Left colon (tissue), 2 donors: ENCODE results near the gene NCAM1. TPM values are rescaled to one million over a fixed set of nuclear protein-coding genes. Genes with fewer than 3 reads are reported as not detected.
"Not testable (repeated sequence)": the region's sequence is repeated elsewhere in the genome, so short reads cannot be mapped to it uniquely, and the experiment has no call there.

Experiments used
- ATAC-seq: fragments of 200-7000 bp; cut with Tn5 transposase; one replicate; pipeline ENCODE4 v1.9.1; 2020; ENCODE audit warnings: mild to moderate bottlenecking, moderate library complexity
- DNase-seq, 2 donors: peaks; one replicate each; pipeline ENCODE4 v3.0.0-alpha.2; 2020
- intact Hi-C, 2 donors: fragments of 100-400 bp; cut with DNase I in 1 of 2; cut with micrococcal nuclease in 1 of 2; formaldehyde crosslinking; loops; one replicate each; pipeline versions ENCODE4 v1.11.2 to v1.14.0; 2022; cut with DNase I, micrococcal nuclease
- total RNA-seq, 2 donors: library from RNA; stranded (reverse); fragmentation: NEBNext Ultra II Directional; extraction: Animal tissue kit (Norgen Biotek cat#: 25700); gene quantifications; one replicate each; pipeline ENCODE4 v1.2.1, GENCODE V29; 2021
- donor health status: DM: no; HTN: no; CAD: no.
- donor health status: DM: yes; HTN: yes; CAD: no.

NCAM1 gene
- total RNA-seq, 2 donors from 2014 or later, result 3.1 to 12.1 TPM

DNA sequence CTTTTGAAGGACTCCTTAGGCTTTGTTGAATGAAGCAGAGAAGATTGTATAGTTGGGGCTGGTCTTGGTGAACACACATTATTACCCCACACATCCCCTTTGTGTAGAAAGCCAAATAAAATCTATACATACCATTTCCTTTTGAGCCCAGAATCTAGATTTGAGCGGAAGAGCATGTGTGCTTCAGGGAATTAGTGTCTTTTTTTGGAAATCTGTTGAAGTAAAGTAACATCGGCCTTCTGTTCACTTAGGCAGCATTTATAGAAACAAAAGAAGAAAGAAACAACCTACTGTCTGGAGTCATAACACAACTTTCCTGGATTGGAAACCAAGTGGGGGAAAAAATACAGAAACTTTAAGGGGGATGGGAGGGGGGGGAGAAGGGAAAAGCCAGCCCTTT is 315.2 kb downstream of the NCAM1 start:
- DNase-seq (no peak), ATAC-seq (no peak)
- intact Hi-C loops, result no loop called here

DNA sequence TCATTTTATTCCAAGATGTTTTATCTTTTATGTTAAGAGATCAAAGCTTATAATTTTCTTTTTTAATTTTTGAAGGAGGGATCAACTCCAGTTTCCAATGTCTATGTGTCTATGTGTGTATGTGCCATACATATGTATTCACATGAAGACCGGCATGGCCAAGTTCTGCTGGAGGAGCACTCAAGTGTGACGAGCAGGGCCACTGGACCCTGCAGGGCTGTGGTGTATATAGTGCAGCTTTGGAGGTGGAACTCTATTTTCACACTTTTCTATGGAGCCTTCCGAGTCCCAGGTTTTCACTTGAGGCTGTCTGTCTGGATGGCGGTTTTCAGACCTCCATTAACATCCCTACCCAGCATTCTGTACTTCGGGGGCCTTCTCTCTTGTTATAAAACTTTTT is 316.7 kb downstream of the NCAM1 start:
- ATAC-seq (no peak), DNase-seq (no peak)

DNA sequence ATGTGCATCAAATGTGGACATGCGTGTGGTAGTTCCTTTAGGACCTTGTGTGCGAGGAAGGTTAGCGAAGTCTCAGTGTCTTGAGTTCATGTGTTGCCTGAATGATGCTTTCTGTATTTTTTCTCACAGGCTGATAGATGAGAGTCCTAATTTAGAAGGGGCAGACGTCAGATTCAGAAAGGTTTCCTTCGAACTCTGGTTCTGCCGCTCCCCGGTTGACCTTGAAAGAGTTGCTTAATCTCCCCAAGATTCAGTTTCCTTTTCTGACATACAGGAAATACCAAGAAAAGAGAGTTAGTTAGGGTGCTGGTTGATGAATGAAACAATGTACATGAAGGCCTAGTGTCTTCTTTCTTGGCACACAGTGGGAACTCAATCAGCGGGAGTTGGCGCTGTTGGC is 317.3 kb downstream of the NCAM1 start:
- DNase-seq (no peak), ATAC-seq (no peak)
- intact Hi-C loops, result no loop called here

More for the DNA sequence above, 316.7 kb downstream of the NCAM1 start:
- intact Hi-C loops, result no loop called here

DNA sequence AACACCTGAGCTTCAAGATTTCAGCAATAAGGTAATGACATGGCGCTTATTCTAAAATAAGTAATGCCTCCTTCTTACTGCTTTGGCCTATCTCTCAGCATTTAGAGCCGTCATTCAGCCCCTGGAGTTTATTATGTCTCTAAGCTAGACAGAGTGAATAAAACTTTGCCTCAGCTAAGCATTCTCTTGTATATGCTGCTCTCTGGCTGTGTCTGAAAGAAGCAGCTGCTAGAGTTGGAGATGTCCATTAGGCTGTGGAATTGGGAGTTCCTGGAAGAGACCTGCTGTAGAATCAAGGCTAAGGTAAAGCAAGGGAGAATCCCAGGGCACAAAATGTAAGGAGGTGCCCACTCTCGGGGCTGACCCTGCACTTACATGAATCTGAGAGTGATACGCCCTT is 317.7 kb downstream of the NCAM1 start:
- no peak for DNase-seq
- intact Hi-C loops, result no loop called here

DNA sequence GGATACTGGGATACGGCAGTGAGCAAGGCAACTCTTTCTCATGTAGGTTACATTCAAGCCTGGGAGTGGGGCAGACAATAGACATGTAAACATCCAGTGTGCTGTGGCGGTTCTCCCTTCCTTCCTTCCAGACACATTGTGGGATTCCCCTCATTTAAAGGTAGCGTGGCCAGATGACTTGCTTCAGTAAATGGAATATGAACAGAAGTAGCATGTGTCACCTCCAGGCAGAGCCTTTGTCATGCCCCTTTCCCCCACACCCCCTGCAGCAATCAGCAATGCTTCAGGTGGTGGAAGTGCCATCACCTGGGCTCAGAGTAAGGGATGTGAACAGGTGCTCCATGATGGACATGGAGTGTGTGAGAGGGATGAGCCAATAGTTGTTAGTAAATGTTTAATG is 318.4 kb downstream of the NCAM1 start:
- DNase-seq, result no peak

More for the DNA sequence above, 317.7 kb downstream of the NCAM1 start:
- no peak for ATAC-seq

DNA sequence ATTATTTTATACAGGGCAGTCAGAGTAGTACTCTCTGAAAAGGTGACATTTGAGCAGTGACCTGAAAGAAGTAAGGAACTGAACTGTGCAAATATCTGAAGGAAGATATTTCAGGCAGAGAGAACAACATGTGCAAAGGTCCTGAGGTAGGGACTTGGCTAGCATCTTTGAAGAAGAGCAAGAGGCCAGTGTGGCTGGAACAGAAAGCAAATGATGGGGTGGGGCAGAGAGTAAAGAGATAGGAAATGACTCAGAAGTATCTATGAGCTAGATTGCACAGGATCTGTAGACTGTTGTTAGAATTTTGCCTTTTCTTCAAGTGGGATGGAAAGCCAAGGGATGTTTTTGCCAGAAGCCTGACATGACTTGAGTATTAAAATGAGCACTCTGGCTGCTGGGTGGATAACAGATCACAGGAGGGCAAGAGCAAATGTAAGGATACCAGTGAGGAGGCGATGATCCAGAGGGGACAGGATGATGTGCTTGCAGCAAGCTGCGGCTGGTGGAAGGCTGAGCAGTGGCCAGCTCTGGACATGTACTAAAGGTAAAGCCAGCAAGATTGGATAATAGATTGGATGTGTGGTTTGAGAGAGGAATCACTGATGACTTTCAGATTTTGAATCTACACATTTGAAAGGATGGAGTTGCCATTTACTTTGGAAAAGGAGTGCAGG is 320.0 kb downstream of the NCAM1 start:
- intact Hi-C loops, result no loop called here
- ATAC-seq, result no peak
- DNase-seq, result no peak

More for the DNA sequence above, 318.4 kb downstream of the NCAM1 start:
- intact Hi-C loops, result no loop called here
- ATAC-seq, result no peak

DNA sequence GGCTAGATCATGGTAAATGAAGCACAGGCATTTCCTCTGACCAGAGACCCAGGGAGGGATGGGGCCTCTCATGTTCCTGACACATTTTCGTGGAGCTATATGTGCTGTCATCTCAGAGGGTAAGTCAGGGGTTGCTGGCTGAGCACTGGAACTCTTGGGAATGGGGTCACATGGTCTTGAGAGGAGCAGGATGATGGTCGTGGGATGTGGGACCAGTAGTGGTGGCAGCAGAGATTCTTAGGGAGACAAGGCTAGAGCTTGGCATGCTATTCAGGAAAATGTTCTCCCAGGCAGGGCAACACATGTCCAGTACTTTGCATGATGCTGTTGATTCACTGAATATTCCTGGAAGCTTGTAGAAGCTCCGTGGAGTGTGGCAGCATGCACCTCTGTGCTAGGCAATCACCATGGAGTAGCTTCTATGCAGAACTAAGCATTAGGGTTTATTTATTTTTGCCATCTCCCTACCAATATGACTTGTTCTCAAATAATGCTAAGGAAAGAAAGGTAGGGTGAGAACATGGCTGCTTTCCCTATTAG is 321.7 kb downstream of the NCAM1 start:
- ATAC-seq, result no peak
- intact Hi-C loops, result no loop called here

DNA sequence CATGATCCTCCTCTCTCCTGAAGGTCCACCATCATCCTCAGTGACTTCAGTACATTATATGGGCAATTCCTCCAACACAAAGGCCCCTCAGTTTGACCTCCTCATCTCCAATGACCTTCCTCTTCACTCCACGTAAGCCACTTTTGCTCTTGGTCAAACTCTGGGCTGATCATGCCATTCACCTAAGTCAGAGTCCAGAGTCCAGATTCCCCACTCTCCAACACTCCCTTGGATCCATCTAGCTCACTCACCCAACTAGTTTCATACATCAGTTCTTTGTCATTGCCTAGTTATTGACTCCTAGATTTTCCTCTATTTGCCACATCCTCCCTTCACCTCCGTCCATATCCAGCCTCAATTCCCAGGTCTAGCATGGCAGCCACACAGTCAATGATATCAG is 322.7 kb downstream of the NCAM1 start:
- intact Hi-C loops, result no loop called here
- DNase-seq, result no peak
- ATAC-seq, result no peak

More for the DNA sequence above, 321.7 kb downstream of the NCAM1 start:
- no peak for DNase-seq

DNA sequence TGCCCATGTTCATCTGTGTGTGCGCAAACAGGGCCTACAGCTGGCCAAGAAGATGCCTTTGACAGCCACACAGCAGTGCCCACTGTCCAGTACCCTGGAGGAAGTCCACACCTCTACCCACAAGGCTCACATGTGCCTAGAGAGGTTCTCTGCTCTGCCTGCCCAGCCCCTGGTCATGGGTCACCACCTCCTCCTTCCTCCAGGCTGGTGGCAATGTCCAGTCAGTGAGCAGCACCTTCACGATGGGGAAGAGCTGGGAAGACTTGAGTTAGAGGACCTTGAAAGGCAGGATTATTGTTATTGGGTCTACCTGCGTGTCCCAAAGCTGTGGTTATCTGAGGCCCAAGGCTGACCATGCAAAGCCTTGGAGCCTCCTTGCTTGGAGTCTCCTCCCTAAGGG is 324.8 kb downstream of the NCAM1 start:
- intact Hi-C loops, result no loop called here
- DNase-seq, result no peak
- ATAC-seq, result no peak

DNA sequence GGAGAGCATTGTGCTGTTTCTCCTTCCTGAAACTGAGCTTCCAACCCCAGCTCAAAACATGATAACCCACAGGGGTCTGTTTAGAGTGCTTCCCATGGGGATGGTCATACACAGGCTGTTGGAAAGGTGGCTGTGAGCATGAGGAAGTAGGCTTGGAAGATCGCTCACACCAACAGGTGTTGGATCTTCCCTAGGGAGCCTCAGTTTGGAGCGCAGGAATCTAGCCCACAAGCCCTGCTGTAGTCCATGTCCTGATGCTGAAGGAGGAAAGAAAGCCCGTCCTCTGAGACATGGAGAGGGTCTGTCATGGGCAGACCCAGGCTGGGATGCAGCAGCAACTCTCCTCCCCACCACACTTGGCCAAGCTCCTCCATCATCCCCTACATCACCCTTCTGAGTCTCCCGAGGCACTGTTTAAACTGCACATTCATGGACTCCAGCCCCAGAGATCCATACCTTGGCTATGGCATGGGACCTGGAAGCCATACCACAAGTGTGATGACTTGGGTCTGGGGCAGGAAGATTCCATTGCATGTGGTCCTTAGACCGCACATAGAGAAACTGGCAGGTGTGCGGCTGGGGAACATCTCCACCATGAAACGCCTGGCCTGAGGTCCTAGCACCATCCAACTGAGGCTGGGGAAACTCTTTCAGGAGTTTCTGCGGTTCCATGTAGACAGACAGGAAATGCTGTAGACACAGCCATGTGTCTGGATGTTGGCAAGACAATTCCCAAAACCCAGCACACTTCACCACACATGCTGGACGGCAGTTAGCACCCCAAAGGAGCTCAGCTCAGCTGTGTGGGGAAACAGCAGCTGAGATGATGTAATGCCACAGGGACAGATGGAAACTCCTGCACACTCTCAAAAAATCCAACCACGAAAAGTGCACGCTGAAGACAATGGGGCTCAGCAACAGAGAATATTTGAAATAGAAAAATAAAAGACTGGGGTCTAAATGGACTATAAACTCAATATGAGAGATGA is 325.6 kb downstream of the NCAM1 start:
- intact Hi-C loops, result no loop called here
- ATAC-seq (no peak), DNase-seq (no peak)

DNA sequence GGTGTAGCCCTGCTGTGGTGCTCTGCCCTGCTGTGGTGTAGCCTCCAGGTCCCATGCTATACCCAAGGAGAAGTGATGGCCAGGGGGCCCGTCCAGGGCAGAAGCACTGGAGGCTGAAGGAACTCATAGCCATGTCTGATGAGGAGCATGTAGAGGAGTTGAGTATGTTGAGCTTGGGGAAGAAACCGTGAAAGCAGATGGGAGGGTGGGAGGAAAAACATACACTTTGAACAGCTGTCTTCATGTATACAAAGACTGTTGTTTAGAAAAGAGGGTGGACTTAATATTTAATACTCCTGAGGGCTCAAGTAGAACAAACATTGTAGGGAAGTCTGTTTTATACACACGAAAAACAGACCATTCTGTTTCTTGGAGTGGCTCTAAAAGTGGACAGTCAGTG is 326.6 kb downstream of the NCAM1 start:
- DNase-seq (no peak), ATAC-seq (no peak)
- intact Hi-C loops, result no loop called here

DNA sequence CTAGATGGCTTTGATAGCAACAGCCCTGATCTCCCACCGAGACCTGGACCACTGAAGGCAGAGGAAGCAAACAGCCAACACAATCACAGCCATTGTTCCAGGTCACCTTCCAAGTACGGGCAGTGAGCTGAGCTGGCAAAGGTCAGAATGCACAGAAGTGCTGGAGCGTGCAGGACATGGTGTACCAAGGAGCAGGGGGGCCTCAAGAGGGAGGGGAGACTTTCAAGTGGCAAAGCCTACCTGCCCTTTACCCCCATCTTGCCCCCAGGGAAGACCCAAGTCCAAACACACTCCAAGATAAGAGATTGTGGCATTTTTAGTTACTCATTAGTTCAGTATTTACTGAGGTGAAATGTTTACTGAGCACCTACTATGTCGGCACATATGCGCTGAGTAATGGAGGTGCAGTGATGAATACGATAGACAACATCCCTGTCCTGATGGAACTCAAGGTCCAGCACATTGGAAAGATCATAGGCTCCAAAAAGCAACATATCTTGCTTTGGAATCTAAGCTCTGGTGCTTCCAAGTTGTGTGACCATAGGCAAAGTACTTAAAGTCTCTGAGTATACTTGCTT is 327.2 kb downstream of the NCAM1 start:
- intact Hi-C loops, result no loop called here
- ATAC-seq (no peak), DNase-seq (no peak)

DNA sequence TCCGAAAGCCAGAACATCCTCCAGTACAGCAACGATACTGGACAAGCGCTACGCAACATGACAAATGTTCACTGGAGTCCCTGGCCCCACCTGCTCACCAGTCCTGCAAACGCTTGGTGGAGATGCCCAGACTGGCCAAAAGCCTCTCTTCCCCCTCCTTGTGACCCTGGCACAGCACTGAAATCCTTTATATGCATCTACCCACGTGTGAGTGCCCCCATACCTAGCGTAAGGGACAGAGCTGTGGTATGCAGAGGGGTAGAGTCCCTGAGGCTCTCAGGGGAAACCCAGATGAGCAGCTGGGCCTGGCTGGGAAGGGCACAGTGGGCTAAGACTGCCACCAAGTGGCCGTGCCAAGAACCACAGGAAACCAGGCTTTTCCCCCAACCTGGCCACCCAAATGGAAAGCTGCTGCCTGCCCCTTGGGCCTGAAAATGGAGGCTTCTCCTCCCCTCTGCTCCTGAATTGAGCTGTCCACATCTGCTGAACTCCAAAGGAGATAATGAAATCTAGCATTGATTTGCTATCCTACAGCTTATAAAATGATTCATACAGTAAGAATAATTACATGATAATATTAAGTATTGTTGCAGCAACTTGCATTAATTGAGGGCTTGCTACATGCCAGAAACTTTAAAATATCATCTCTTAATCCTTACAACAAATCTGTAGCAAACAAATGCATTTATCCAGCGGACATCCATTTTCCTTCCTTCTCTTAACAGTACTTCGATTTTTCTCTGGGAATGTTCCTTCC is 328.4 kb downstream of the NCAM1 start:
- intact Hi-C loops, result loop anchor here in 1 of 2 donors (5.0 to 10.0 kb wide), 2 partner anchors 702 to 1005 kb away; no protein-coding TSS in a partner anchor
- DNase-seq (peak in 1 of 2 donors; percentile 59), ATAC-seq (peak; percentile 72)

DNA sequence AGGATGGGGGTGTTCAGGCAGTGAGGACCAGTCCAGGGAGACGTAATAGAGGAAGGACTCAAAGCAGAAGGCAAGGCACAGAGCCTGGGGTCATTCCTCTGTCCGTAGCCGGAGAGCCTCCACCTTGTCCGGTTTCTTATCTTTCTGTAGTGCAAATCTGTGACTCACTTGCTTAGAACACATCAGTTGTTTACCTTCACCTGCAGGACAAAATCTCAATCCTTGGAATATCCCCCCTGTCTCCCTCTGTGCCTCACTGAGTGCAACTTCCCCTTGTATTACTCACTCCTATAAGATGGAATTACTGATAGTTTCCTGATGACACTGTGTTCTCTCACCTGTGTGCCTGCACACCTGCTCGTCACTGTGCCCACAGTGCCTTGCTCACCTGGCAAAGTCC is 332.7 kb downstream of the NCAM1 start:
- DNase-seq (no peak), ATAC-seq (no peak)
- intact Hi-C loops, result loop anchor here in 1 of 2 donors (5.0 to 10.0 kb wide), 2 partner anchors 707 to 1009 kb away; no protein-coding TSS in a partner anchor

DNA sequence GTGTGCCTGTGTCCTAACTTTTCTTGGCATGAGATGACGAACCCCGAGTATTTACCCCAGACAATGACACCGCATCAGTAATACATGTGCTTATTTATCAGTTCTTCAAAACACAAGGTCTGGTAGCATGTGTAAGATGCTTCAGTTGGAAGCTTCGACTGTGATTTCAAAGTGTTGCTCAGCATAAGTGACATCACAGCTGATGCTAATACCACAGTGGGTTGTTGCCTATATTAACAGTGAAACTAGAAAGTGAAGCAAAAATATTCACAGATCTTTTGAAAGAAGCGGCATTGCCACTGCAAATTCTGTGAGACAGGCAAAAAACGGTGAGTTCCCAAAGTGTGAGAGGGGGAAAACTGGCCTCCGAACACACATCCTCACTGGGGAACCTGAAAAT is 334.8 kb downstream of the NCAM1 start:
- ATAC-seq (no peak), DNase-seq (no peak)
- intact Hi-C loops, result loop anchor here in 1 of 2 donors (10.0 kb wide), 1 partner anchor 1011 kb away; no protein-coding TSS in a partner anchor

DNA sequence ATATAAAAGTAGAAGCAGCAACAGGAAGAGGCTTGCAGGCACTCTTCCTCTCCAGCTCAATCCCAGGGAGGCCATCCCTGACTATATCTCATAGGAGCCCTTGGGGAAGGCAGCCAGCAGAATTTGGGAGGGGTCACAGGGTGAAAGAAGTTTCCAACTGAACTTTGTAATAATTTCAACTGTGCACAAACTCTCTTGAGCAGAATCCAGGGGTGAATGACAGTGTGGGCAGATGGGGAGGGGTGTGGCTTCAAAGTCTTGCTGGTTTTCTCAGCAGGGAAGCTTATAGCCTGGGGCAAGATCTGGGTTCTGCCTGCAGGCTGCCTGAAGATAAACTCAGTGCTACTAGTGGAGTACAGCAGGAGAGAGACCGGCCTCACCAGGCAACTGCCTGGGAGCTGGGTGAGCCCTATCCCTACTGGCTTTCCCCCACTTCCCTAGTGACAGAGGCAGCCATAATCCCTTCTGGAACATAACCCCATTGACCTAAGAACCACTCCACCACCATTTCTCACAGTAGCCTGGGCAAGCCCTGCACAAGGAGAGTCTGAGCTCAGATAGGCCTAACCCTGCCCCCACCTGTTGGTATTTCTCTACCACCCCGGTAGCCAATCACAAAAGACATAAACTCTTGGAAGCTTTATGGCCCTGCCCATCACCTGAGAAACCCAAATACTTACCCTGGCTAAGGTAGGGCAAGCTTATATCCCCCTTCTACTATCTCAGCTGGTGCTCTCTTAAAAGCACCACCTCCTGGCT is 335.4 kb downstream of the NCAM1 start:
- no peak for ATAC-seq
- intact Hi-C loops, result loop anchor here in 1 of 2 donors (10.0 kb wide), 1 partner anchor 1012 kb away; no protein-coding TSS in a partner anchor

DNA sequence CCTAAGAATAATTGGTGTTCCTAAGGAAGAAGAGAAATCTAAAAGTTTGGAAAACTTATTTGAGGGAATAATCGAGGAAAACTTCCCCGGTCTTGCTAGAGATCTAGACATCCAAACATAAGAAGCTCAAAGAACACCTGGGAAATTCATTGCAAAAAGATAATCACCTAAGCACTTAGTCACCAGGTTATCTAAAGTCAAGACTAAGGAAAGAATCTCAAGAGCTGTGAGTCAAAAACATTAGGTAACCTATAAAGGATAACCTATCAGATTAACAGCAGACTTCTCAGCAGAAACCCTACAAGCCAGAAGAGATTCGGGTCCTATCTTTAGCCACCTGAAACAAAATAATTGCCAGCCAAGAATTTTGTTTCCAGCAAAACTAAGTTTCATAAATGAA is 337.3 kb downstream of the NCAM1 start:
- not testable (repeated sequence) for DNase-seq, ATAC-seq
- intact Hi-C loops, result loop anchor here in 1 of 2 donors (10.0 kb wide), 1 partner anchor 1014 kb away; no protein-coding TSS in a partner anchor

More for the DNA sequence above, 335.4 kb downstream of the NCAM1 start:
- no peak for DNase-seq
